IMR-90 (cell line): Measurements from ENCODE around the gene PIK3R5. TPM values are rescaled to one million over a fixed set of nuclear protein-coding genes. Genes with fewer than 3 reads are reported as not detected.

Experiments used
- ATAC-seq: fragments of 200-7000 bp; cut with Tn5 transposase; 2 replicates; pipeline ENCODE4 v1.9.1; 2020; ENCODE audit warnings: low read depth, mild to moderate bottlenecking, moderate library complexity
- BruUV-seq: library from RNA; stranded (reverse); fragments of 400-500 nt; replicated peaks from 2 replicates; lab custom pipeline; 2021; lab: Mats Ljungman, UMichigan
- CTCF ChIA-PET: fragments of 300-600 bp; formaldehyde crosslinking; extraction: SDS; loops from one replicate; lab custom pipeline; 2021; ENCODE audit warnings: antibody characterized with exemption; lab: Yijun Ruan, JAX
- POLR2A ChIA-PET: fragments of 300-600 bp; sonication (Branson Sonifier 250); formaldehyde crosslinking; loops from one replicate; lab custom pipeline; 2022; ENCODE audit warnings: antibody characterized with exemption; ENCODE audit not compliant: unreplicated experiment; lab: Charles Lee
- DNase-seq: peaks from one replicate; pipeline ENCODE4 v3.0.0; 2013
- H2AFZ ChIP-seq: replicated peaks from 2 replicates; pipeline ENCODE3; 2013; ENCODE audit warnings: low read length, mild to moderate bottlenecking; ENCODE audit not compliant: poor library complexity
- H2AK5ac ChIP-seq: 2 replicates; pipeline ENCODE4 v1.6.1; 2013; ENCODE audit warnings: low read depth, low read length, inconsistent platforms
- H2AK9ac ChIP-seq: replicated peaks from 2 replicates; pipeline ENCODE3; 2013; ENCODE audit warnings: mild to moderate bottlenecking, low read depth, low read length, moderate library complexity; ENCODE audit not compliant: poor library complexity
- H2BK120ac ChIP-seq: 2 replicates; pipeline ENCODE4 v1.6.1; 2013; ENCODE audit warnings: low read depth, low read length, inconsistent platforms
- H2BK15ac ChIP-seq: 3 replicates; pipeline ENCODE4 v1.6.1; 2013; ENCODE audit warnings: low read depth, low read length, inconsistent platforms
- H2BK20ac ChIP-seq: 2 replicates; pipeline ENCODE4 v1.6.1; 2013; ENCODE audit warnings: low read depth, mild to moderate bottlenecking, inconsistent platforms, low read length, moderate library complexity
- H2BK5ac ChIP-seq: 2 replicates; pipeline ENCODE4 v1.6.1; 2013; ENCODE audit warnings: mild to moderate bottlenecking, low read depth, low read length, inconsistent platforms; ENCODE audit not compliant: poor library complexity, severe bottlenecking
- H3K14ac ChIP-seq: replicated peaks from 2 replicates; pipeline ENCODE4 v1.6.1; 2013; ENCODE audit warnings: low read depth, low read length, inconsistent platforms
- H3K18ac ChIP-seq: 2 replicates; pipeline ENCODE4 v1.6.1; 2013; ENCODE audit warnings: low read depth, low read length, control low read depth
- H3K23ac ChIP-seq: 2 replicates; pipeline ENCODE4 v1.6.1; 2013; ENCODE audit warnings: low read depth, low read length, inconsistent platforms
- H3K27ac ChIP-seq: 2 replicates; pipeline ENCODE4 v1.5.1; 2013; ENCODE audit warnings: mild to moderate bottlenecking, control low read depth, low read length; ENCODE audit not compliant: insufficient read depth
- H3K27me3 ChIP-seq: 2 replicates; pipeline ENCODE4 v1.6.1; 2013; ENCODE audit warnings: low read length; ENCODE audit not compliant: control insufficient read depth, insufficient read depth
- H3K36me3 ChIP-seq: 2 replicates; pipeline ENCODE4 v1.6.1; 2013; ENCODE audit warnings: low read length, mixed read lengths; ENCODE audit not compliant: control insufficient read depth, insufficient read depth
- H3K4ac ChIP-seq: 2 replicates; pipeline ENCODE4 v1.6.1; 2013; ENCODE audit warnings: low read depth, low read length, inconsistent platforms
- H3K4me1 ChIP-seq: 2 replicates; pipeline ENCODE4 v1.6.1; 2013; ENCODE audit warnings: low read length, mixed read lengths; ENCODE audit not compliant: control insufficient read depth, insufficient read depth
- H3K4me2 ChIP-seq: 2 replicates; pipeline ENCODE4 v1.6.1; 2013; ENCODE audit warnings: low read depth, mild to moderate bottlenecking, control low read depth, low read length, moderate library complexity
- H3K4me3 ChIP-seq: 2 replicates; pipeline ENCODE4 v1.5.1; 2013; ENCODE audit warnings: low read depth, mild to moderate bottlenecking, control low read depth, low read length, moderate library complexity; ENCODE audit not compliant: insufficient read depth
- H3K56ac ChIP-seq: 2 replicates; pipeline ENCODE4 v1.6.1; 2013; ENCODE audit warnings: low read length, inconsistent platforms; ENCODE audit not compliant: insufficient read depth; ENCODE audit errors: extremely low read depth
- H3K79me1 ChIP-seq, 2 experiments: 2 replicates each; pipeline ENCODE4 v1.6.1; 2013; ENCODE audit warnings: low read length in 2 of 2, inconsistent platforms in 1 of 2, low read depth in 1 of 2
- H3K9ac ChIP-seq: 2 replicates; pipeline ENCODE4 v1.6.1; 2013; ENCODE audit warnings: low read depth, low read length, control low read depth
- H3K9me1 ChIP-seq: 2 replicates; pipeline ENCODE4 v1.6.1; 2013; ENCODE audit warnings: low read length, inconsistent platforms; ENCODE audit not compliant: insufficient read depth
- H3K9me3 ChIP-seq: 2 replicates; pipeline ENCODE4 v1.6.1; 2013; ENCODE audit warnings: low read length; ENCODE audit not compliant: control insufficient read depth, insufficient read depth
- H4K20me1 ChIP-seq: 2 replicates; pipeline ENCODE4 v1.6.1; 2013; ENCODE audit warnings: low read length, inconsistent platforms; ENCODE audit not compliant: insufficient read depth
- H4K5ac ChIP-seq: 2 replicates; pipeline ENCODE4 v1.6.1; 2013; ENCODE audit warnings: mild to moderate bottlenecking, low read depth, low read length, control low read depth
- H4K8ac ChIP-seq, 2 experiments: 2 replicates each; pipeline ENCODE4 v1.6.1; 2013; ENCODE audit warnings: low read depth in 2 of 2, low read length in 2 of 2, control low read depth in 1 of 2, inconsistent platforms in 1 of 2
- H4K91ac ChIP-seq: 2 replicates; pipeline ENCODE4 v1.6.1; 2013; ENCODE audit warnings: low read depth, low read length, inconsistent platforms; ENCODE audit not compliant: insufficient read depth
- BHLHE40 ChIP-seq: fragments of 150-350 bp; IDR thresholded peaks from 2 replicates; pipeline ENCODE4 v1.6.1; 2016; ENCODE audit warnings: mild to moderate bottlenecking, low read depth, low read length
- CEBPB ChIP-seq: IDR thresholded peaks from 2 replicates; pipeline ENCODE4 v1.6.1; 2012; ENCODE audit warnings: low read depth, low read length, improper control_type of control experiment
- CHD1 ChIP-seq: IDR thresholded peaks from 2 replicates; pipeline ENCODE4 v1.6.1; 2012; ENCODE audit warnings: low read depth, low read length, improper control_type of control experiment
- CTCF ChIP-seq: conservative IDR thresholded peaks from 2 replicates; pipeline ENCODE4 v1.5.1; 2012; ENCODE audit warnings: mild to moderate bottlenecking, low read depth, low read length, improper control_type of control experiment
- ELK1 ChIP-seq: fragments of 150-350 bp; IDR thresholded peaks from 2 replicates; pipeline ENCODE4 v1.6.1; 2016; ENCODE audit warnings: low read depth, mild to moderate bottlenecking, low read length, moderate library complexity, borderline replicate concordance
- FOS ChIP-seq: fragments of 150-350 bp; IDR thresholded peaks from 2 replicates; pipeline ENCODE4 v1.6.1; 2016; ENCODE audit warnings: low read depth, low read length
- MAFK ChIP-seq: IDR thresholded peaks from 2 replicates; pipeline ENCODE4 v1.6.1; 2012; ENCODE audit warnings: low read depth, low read length, improper control_type of control experiment
- MAZ ChIP-seq: IDR thresholded peaks from 2 replicates; pipeline ENCODE4 v1.6.1; 2012; ENCODE audit warnings: low read depth, mild to moderate bottlenecking, low read length, improper control_type of control experiment, moderate library complexity, borderline replicate concordance
- MXI1 ChIP-seq: IDR thresholded peaks from 2 replicates; pipeline ENCODE4 v1.6.1; 2012; ENCODE audit warnings: low read depth, mild to moderate bottlenecking, low read length, moderate library complexity, borderline replicate concordance
- NFE2L2 ChIP-seq: fragments of 150-350 bp; IDR thresholded peaks from 2 replicates; pipeline ENCODE4 v1.6.1; 2016; ENCODE audit warnings: low read depth, mild to moderate bottlenecking, low read length
- POLR2A ChIP-seq: IDR thresholded peaks from 2 replicates; pipeline ENCODE4 v1.6.1; 2012; ENCODE audit warnings: mild to moderate bottlenecking, low read depth, low read length
- RAD21 ChIP-seq: IDR thresholded peaks from 2 replicates; pipeline ENCODE4 v1.6.1; 2012; ENCODE audit warnings: low read length, improper control_type of control experiment
- RCOR1 ChIP-seq: IDR thresholded peaks from 2 replicates; pipeline ENCODE4 v1.6.1; 2012; ENCODE audit warnings: mild to moderate bottlenecking, low read length, improper control_type of control experiment; ENCODE audit not compliant: insufficient replicate concordance
- RFX5 ChIP-seq: IDR thresholded peaks from 2 replicates; pipeline ENCODE4 v1.8.0; 2012; ENCODE audit warnings: low read depth, mild to moderate bottlenecking, low read length, moderate library complexity
- SMC3 ChIP-seq: fragments of 150-350 bp; IDR thresholded peaks from 2 replicates; pipeline ENCODE4 v1.6.1; 2016; ENCODE audit warnings: low read depth, mild to moderate bottlenecking, antibody characterized with exemption, low read length, moderate library complexity
- WGBS, 2 experiments: methylation state at CpG; one replicate each; pipeline versions ENCODE4 v1.1.5 to v1.1.7; 2013; ENCODE audit warnings: missing lambda C conversion rate in 2 of 2; ENCODE audit not compliant: insufficient read length in 1 of 2; ENCODE audit errors: extremely low coverage in 2 of 2; 5-methylcytosine and 5-hydroxymethylcytosine counted together
- dilution Hi-C: fragments of 300-500 bp; cut with HindIII; formaldehyde crosslinking; loops from one replicate; pipeline ENCODE4 v1.14.3; 2018; ENCODE audit warnings: low sequenced_read_pairs; ENCODE audit not compliant: unreplicated experiment
- in situ Hi-C: fragments of 300-500 bp; cut with MboI; formaldehyde crosslinking; loops from 3 replicates; pipeline ENCODE4 v1.14.3; 2019; ENCODE audit warnings: low sequenced_read_pairs, inconsistent platforms, mixed read lengths
- intact Hi-C: fragments of 100-400 bp; cut with micrococcal nuclease; formaldehyde crosslinking; loops from 2 replicates; pipeline ENCODE4 v1.10.0; 2022
- polyA plus RNA-seq, 3 experiments: library from polyadenylated mRNA; depleted of rRNA; stranded (reverse); fragments of >200 nt; gene quantifications; 2 replicates each; pipeline ENCODE4 v1.2.3, GENCODE V29; 2012; ENCODE audit warnings: low replicate concordance in 1 of 3
- total RNA-seq: library from RNA; depleted of rRNA; stranded (reverse); fragments of >200 nt; gene quantifications from 2 replicates; pipeline ENCODE4 v1.2.3, GENCODE V29; 2012
- TF ChIP-seq, protein P1 (sequence below): fragments of 150-350 bp; IDR thresholded peaks from 2 replicates; pipeline ENCODE4 v1.6.1; 2017; ENCODE audit warnings: mild to moderate bottlenecking, antibody characterized with exemption, low read length, low read depth

Gene PIK3R5
- total and polyA plus RNA-seq, 2 of the 4 experiments (the other 2 are of a cell fraction) = not detected

DNA sequence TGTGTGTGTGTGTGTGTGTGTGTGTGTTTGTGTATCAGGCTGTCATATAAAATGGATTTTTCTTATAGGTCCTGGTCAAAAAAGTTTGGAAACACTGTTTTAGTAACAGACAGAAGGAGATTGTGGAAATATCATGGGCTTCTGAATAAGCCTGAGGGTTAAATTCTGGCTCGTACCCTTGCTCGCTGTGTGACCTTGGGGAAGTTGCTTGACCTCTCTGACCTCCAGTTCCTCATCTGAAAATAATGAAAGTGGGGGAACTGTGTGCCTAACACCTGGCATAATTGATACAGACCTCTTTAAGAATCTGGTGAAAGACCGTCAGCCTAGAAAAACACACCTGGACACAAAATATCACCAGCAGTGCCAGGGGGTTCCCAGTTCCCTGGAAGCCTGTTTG lies 72.4 kb downstream of the PIK3R5 start:
- Histone ChIP-seq H2AK9ac (no peak overlapping the region), H3K4ac (no peak overlapping the region), H3K9ac (no peak overlapping the region), H3K4me2 (no peak overlapping the region), H2BK20ac (no peak overlapping the region), H4K8ac (no peak overlapping the region), H3K36me3 (no peaks in the 10 kb centered on the region), H3K27me3 (no peaks in the 10 kb centered on the region; the same call in 1 of the 2 replicates), H3K27ac (no peak overlapping the region), H4K20me1 (no peaks in the 10 kb centered on the region), H3K18ac (no peak overlapping the region), H2AFZ (no peak overlapping the region), H2BK5ac (no peak overlapping the region), H3K14ac (no peak overlapping the region), H3K23ac (no peak overlapping the region), H4K91ac (no peak overlapping the region), H2BK120ac (no peak overlapping the region), H4K5ac (no peak overlapping the region), H3K56ac (no peak overlapping the region), H3K79me1 (no peaks in the 10 kb centered on the region), H3K4me3 (no peak overlapping the region), H2AK5ac (no peak overlapping the region), H3K4me1 (no peaks in the 10 kb centered on the region), H3K9me3 (no peaks in the 10 kb centered on the region), H3K9me1 (no peaks in the 10 kb centered on the region), H2BK15ac (no peak overlapping the region)
- dilution Hi-C loops (no loop called here), in situ Hi-C loops (no loop called here), intact Hi-C loops (loop anchor here (10.0 kb wide), 1 partner anchor 632 kb away; no protein-coding TSS in a partner anchor)
- POLR2A ChIA-PET = no interaction called here
- no TSS peak for BruUV-seq
- CTCF ChIA-PET = no interaction called here
- no peak for TF ChIP-seq SMC3
- no peak for TF ChIP-seq RCOR1
- no peak for TF ChIP-seq CEBPB
- TF ChIP-seq CHD1 = no peak
- no peak for TF ChIP-seq MXI1
- TF ChIP-seq, protein P1, sequence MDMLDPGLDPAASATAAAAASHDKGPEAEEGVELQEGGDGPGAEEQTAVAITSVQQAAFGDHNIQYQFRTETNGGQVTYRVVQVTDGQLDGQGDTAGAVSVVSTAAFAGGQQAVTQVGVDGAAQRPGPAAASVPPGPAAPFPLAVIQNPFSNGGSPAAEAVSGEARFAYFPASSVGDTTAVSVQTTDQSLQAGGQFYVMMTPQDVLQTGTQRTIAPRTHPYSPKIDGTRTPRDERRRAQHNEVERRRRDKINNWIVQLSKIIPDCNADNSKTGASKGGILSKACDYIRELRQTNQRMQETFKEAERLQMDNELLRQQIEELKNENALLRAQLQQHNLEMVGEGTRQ = no peak
- no peak for TF ChIP-seq MAFK
- TF ChIP-seq RFX5 = no peak
- no peak for TF ChIP-seq CTCF
- no peak for TF ChIP-seq BHLHE40
- TF ChIP-seq FOS = no peak
- TF ChIP-seq POLR2A = no peak
- TF ChIP-seq MAZ = no peak
- no peak for TF ChIP-seq ELK1
- no peak for TF ChIP-seq NFE2L2
- no peak for TF ChIP-seq RAD21
- no CpG with 5 or more reads among the region's 3 CpGs for WGBS, 2 experiments
- no peak for DNase-seq
- ATAC-seq = no peak
